Hippocampal formation (tissue), 2 donors: ENCODE data around the gene DGUOK.
"Not testable (repeated sequence)": the region's sequence is repeated elsewhere in the genome, so short reads cannot be mapped to it uniquely, and the experiment has no call there.

ENCODE experiments used
- DNase-seq, 2 donors: peaks; one replicate each; lab custom pipeline; 2025; lab: John Stamatoyannopoulos, UW

The DGUOK gene

GRCh38 chr2:73901143-73901542 is 25.5 kb upstream of the DGUOK start:
- no peak for DNase-seq

DNA sequence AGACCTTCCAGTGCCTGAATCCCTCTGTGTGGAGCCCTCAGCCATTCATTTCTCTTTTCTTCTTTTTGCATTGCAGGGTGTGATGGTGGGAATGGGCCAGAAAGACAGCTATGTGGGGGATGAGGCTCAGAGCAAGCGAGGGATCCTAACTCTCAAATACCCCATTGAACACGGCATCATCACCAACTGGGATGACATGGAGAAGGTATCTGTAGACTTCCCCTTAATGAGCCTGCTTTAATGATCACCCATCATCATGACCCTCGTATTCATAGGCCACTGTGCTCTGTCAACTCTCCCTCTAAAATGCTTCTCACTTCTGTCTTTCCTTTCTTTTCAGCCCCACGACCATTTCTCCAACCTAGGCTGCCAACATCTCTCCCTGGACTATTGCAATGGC is 24.4 kb upstream of the DGUOK start:
- DNase-seq, result no peak

DNA sequence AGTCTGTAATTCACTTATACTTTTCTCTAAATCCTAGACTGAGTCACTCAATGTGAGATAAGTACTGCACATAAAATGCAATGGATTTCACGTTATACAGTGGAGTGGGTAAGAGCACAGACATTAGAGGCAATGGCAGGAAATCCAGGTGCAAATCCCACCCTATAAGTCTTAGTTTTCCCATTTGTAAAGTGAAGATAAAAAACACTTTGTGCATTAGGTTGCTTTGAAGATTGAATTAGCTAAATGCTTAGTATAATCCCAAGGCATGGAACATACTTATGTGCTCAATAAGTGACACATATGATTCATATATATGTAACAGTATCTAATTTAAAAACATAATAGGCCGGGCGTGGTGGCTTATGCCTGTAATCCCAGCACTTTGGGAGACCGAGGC is 23.4 kb upstream of the DGUOK start:
- DNase-seq, result no peak

GRCh38 chr2:73903949-73904613 is 22.6 kb upstream of the DGUOK start:
- not testable (repeated sequence) for DNase-seq

DNA sequence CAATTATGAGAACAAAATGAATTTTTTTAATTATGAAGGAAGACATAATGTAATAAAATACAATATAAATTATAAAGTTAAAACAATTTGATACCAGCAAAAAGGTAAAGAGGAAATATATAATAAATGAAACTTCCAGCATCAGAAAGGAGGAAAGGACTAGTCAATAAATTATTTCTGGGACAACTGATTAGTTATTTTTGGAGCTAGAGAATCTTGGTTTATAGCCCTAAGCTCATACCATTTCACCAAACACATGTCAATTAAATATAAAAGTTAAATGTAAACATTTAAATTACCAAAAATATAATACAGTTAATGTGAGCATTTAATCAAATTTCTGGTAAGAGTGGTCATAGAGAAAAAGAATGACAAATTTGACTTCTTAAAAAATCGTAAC is 21.7 kb upstream of the DGUOK start:
- DNase-seq, result no peak

- DNase-seq, result no peak
Measured at GRCh38 chr2:73906847-73907505, 19.7 kb upstream of the DGUOK start.

- DNase-seq, result no peak
Measured at GRCh38 chr2:73907840-73908452, 18.7 kb upstream of the DGUOK start.

- no peak for DNase-seq
Measured at GRCh38 chr2:73908689-73909652, 17.7 kb upstream of the DGUOK start.

DNA sequence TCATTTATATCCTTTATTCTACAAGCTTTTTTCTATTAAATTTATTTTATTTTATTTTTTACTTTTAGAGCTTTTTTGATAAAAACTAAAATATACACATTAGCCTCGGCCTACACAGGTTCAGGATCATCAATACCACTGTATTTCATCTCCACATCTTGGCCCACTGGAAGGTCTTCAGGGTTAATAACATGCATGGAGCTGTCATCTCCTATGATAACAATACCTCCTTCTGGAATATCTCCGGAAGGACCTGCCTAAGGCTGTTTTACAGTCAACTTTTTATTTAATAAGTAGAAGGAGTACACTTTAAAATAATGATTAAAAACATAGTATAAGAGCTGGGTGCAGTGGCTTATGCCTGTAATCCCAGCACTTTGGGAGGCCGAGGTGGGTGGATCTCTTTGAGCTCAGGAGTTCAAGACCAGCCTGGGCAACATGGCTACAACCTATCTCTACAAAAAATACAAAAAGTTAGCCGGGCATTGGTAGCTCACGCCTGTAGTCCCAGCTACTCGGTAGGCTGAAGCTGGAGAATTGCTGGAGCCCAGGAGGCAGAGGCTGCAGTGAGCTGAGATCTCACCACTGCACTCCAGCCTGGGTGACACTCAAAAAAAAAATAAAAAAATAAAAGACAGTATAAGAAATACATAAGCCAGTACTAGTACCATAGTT is 15.7 kb upstream of the DGUOK start:
- DNase-seq, result no peak

DNA sequence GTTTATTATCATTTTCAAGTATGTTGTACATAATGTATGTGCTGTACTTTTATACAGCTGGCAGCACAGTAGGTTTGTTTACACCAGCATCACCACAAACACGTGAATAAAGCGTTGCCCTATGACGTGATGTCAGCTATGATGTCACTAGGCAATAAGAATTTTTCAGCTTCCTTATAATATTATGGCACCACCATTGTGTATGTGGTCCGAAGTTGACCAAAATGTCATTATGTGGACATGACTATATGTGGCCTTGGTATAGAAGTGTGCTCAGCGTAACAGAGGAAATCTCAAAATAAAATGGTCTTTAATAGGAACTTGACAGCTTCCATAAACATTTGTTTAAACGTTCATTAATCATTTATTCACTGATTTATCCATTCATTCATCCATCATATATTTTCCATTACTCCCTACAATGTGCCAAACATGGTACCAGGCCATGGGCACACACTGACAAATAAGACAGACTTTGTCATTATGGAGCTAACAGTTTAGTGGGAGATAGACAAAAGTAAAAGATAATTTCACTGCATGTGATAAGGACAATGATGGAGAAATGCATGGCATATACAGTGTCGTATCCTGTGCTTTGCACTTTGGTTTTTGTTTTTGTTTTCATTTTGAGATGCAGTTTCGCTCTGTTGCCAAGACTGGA is 15.0 kb upstream of the DGUOK start:
- DNase-seq, result no peak

DNA sequence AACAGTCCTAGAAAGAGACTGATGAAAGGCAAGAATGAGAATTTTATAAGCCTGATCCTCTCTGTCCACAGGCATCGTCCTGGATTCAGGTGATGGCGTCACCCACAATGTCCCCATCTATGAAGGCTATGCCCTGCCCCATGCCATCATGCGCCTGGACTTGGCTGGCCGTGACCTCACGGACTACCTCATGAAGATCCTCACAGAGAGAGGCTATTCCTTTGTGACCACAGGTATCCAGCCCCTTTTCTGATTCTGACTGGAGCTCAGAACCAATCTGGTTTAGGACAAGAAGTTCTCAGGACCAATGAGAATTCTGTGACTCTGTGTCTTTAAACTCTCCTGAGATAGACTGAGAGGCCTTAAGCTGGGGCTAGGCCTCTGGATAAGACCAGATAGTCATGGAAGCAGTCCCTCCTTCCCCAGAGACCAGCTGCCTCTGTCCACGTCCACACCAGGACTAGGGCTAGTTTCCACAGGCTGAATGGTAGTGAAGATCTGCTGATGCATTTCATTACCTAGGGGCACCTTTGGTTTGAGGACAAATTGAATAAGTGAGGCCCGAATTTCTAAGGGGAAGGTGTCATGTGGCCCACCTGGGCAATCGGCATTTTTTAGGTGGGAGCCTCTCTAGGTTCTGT is 13.1 kb upstream of the DGUOK start:
- DNase-seq, result no peak

GRCh38 chr2:73914667-73915066 is 12.0 kb upstream of the DGUOK start:
- DNase-seq, result no peak

- no peak for DNase-seq
Measured at GRCh38 chr2:73915437-73915993, 11.2 kb upstream of the DGUOK start.

DNA sequence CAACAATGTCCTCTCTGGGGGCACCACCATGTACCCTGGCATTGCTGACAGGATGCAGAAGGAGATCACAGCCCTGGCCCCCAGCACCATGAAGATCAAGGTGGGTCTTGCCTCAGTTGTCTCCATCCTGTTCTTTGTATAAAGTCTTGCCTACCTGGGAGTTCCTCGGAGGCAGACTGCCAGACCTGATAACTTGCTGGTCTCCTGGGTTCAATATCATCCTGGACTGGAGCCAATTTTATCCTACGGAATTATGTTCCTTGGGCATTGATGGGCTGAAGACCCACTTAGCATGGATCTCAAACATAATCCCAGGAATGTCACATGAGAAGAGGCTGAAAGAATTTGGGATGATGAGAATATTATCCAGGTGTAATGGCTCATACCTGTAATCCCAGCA is 10.0 kb upstream of the DGUOK start:
- DNase-seq, result no peak

DNA sequence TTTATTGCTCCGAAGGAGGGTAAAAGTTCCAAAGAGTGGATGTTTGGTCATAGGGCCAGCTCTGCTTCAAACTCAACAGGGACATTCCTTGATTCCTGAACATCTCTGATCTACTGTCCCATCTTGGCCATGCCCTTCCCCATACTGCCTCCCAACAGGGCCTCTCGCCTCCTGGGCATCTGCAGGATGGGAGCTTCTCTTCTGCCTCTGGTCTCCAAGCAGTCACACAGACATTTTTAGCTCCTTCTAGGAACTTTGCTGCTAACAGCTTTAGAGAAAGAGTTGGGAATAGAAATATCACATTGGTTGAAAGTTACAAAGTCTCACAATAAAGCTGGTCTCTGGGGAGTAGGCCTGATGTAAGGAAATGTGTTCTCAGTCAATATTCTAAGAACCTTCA is 9.4 kb upstream of the DGUOK start:
- no peak for DNase-seq

DNA sequence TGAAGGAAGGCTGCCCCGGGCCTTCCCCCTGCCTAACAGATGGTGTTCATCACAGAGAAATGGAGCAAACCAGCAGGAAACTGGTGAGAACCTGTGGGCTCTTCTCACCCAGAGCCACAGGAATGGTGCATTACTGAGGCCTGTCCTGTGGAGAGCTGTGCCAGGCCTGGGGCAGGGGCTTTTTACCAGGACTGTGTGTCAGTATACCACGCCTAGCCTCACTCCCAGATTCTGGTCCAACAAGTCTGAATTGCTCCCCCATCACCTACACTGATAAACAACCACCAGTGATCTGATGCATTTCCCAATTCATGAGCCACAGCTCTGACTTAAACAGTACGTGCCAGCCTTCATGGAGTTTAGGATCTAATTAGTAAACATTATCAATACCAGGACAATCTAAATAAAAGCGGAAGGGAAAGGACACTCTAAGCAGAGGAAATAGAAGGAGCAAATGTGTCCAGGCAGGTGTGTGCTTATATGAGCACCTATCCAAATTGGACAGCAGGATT is 8.9 kb upstream of the DGUOK start:
- no peak for DNase-seq

GRCh38 chr2:73918856-73919255 is 7.8 kb upstream of the DGUOK start:
- no peak for DNase-seq

GRCh38 chr2:73919596-73920228 is 7.0 kb upstream of the DGUOK start:
- DNase-seq, result no peak
